Fibroblast of lung (primary cell): ENCODE measurements around the gene DIP2A. TPM values are rescaled to one million over a fixed set of nuclear protein-coding genes. Genes with fewer than 3 reads are reported as not detected.

Experiments used
- DNase-seq, 2 donors: peaks; one replicate each; pipeline versions ENCODE4 v3.0.0 to v3.0.0-alpha.2; 2010; ENCODE audit warnings: low read depth in 2 of 2
- H2AFZ ChIP-seq: 2 replicates; pipeline ENCODE4 v1.5.1; 2012; ENCODE audit warnings: low read length, control low read depth, inconsistent platforms
- H3K27ac ChIP-seq: 2 replicates; pipeline ENCODE4 v1.5.1; 2011; ENCODE audit warnings: low read length, control low read depth; ENCODE audit not compliant: insufficient read depth
- H3K27me3 ChIP-seq: 2 replicates; pipeline ENCODE4 v1.5.1; 2011; ENCODE audit warnings: mild to moderate bottlenecking, low read length; ENCODE audit not compliant: control insufficient read depth, insufficient read depth
- H3K36me3 ChIP-seq: 2 replicates; pipeline ENCODE4 v1.5.1; 2011; ENCODE audit warnings: low read length; ENCODE audit not compliant: control insufficient read depth, insufficient read depth
- H3K4me1 ChIP-seq: 2 replicates; pipeline ENCODE4 v1.5.1; 2011; ENCODE audit warnings: low read length; ENCODE audit not compliant: control insufficient read depth, insufficient read depth; ENCODE audit errors: extremely low read depth
- H3K4me2 ChIP-seq: 2 replicates; pipeline ENCODE4 v1.5.1; 2011; ENCODE audit warnings: low read length, control low read depth; ENCODE audit not compliant: insufficient read depth; ENCODE audit errors: extremely low read depth
- H3K4me3 ChIP-seq, 4 experiments: fragments of 200-600 bp in 1 of 4; sonication (generic) in 1 of 4; replicated peaks in 1 of 4; 2 replicates each; pipeline ENCODE4 v1.5.1; 2011 to 2016; ENCODE audit warnings: low read length in 4 of 4, low read depth in 3 of 4, mild to moderate bottlenecking in 3 of 4, control low read depth in 2 of 4, inconsistent platforms in 1 of 4, mixed read lengths in 1 of 4; ENCODE audit not compliant: insufficient read depth in 1 of 4; ENCODE audit errors: control extremely low read depth in 1 of 4
- H3K79me2 ChIP-seq: 2 replicates; pipeline ENCODE4 v1.5.1; 2012; ENCODE audit warnings: mild to moderate bottlenecking, low read length, inconsistent platforms; ENCODE audit not compliant: control insufficient read depth, insufficient read depth
- H3K9ac ChIP-seq: 2 replicates; pipeline ENCODE4 v1.5.1; 2011; ENCODE audit warnings: mild to moderate bottlenecking, low read length, control low read depth; ENCODE audit not compliant: insufficient read depth
- H3K9me3 ChIP-seq: 2 replicates; pipeline ENCODE4 v1.5.1; 2012; ENCODE audit warnings: low read depth, low read length; ENCODE audit not compliant: control insufficient read depth, insufficient read depth
- H4K20me1 ChIP-seq: 2 replicates; pipeline ENCODE4 v1.5.1; 2011; ENCODE audit warnings: low read length; ENCODE audit not compliant: control insufficient read depth, insufficient read depth; ENCODE audit errors: extremely low read depth
- CTCF ChIP-seq, 2 donors: IDR thresholded peaks in 1 of 2; conservative IDR thresholded peaks in 1 of 2; 1 replicate in 1 of 2; 2 replicates in 1 of 2; pipeline ENCODE4 v1.5.1; 2011 to 2012; ENCODE audit warnings: low read length in 2 of 2, control low read depth in 1 of 2, inconsistent platforms in 1 of 2, low read depth in 1 of 2, mild to moderate bottlenecking in 1 of 2
- EZH2 ChIP-seq: IDR thresholded peaks from 2 replicates; pipeline ENCODE4 v1.5.1; 2012; ENCODE audit warnings: low read length, control low read depth, mild to moderate bottlenecking; ENCODE audit errors: missing control alignments
- polyA plus RNA-seq, 2 donors: library from polyadenylated mRNA; depleted of rRNA in 1 of 2; stranded (reverse) in 1 of 2; unstranded in 1 of 2; fragments of >200 nt; gene quantifications; 2 replicates each; pipeline ENCODE4 v1.2.1, GENCODE V29; 2011 to 2012; ENCODE audit warnings: missing spikeins in 1 of 2
- total RNA-seq: library from RNA; depleted of rRNA; stranded (reverse); fragments of >200 nt; gene quantifications from 2 replicates; pipeline ENCODE4 v1.2.1, GENCODE V29; 2014

Gene DIP2A
- total and polyA plus RNA-seq, 2 donors (not counting 1 experiment from before 2014, with no cell fraction given): 16.3 to 21.1 TPM

- Histone ChIP-seq H3K9me3 (no peaks in the 10 kb centered on the region), H3K36me3 (peaks cover 3% of the 10 kb centered on the region), H3K27ac (no peak overlapping the region), H2AFZ (no peak overlapping the region), H3K79me2 (no peaks in the 10 kb centered on the region), H3K4me2 (no peak overlapping the region), H3K27me3 (no peaks in the 10 kb centered on the region), H3K4me3 (no peak overlapping the region), H4K20me1 (no peaks in the 10 kb centered on the region), H3K9ac (no peak overlapping the region), H3K4me1 (no peaks in the 10 kb centered on the region)
- DNase-seq: no peak
- TF ChIP-seq CTCF (conservative IDR thresholded peaks at IDR 0.05 in 1 of 2, IDR thresholded peaks at IDR 0.05 in 1 of 2; ENCODE audit: low read depth in 1 of 2, low read length in 2 of 2): no peak
- no peak for TF ChIP-seq EZH2
Measured at GRCh38 chr21:46503922-46504550, 45.3 kb downstream of the DIP2A start.

GRCh38 chr21:46504666-46505065, 46.0 kb downstream of the DIP2A start:
- Histone ChIP-seq H3K9ac (no peak overlapping the region), H3K4me1 (no peaks in the 10 kb centered on the region), H3K79me2 (no peaks in the 10 kb centered on the region), H3K27me3 (no peaks in the 10 kb centered on the region), H3K4me2 (no peak overlapping the region), H3K27ac (no peak overlapping the region), H2AFZ (no peak overlapping the region), H3K4me3 (no peak overlapping the region), H3K9me3 (no peaks in the 10 kb centered on the region), H4K20me1 (no peaks in the 10 kb centered on the region), H3K36me3 (no peaks in the 10 kb centered on the region)
- no peak for DNase-seq
- TF ChIP-seq CTCF (conservative IDR thresholded peaks at IDR 0.05 in 1 of 2, IDR thresholded peaks at IDR 0.05 in 1 of 2; ENCODE audit: low read depth in 1 of 2, low read length in 2 of 2): no peak
- no peak for TF ChIP-seq EZH2

- Histone ChIP-seq H3K9me3 (no peaks in the 10 kb centered on the region), H3K9ac (no peak overlapping the region), H3K4me3 (no peak overlapping the region), H3K79me2 (no peaks in the 10 kb centered on the region), H3K27ac (no peak overlapping the region), H4K20me1 (no peaks in the 10 kb centered on the region), H3K4me2 (no peak overlapping the region), H3K4me1 (no peaks in the 10 kb centered on the region), H3K27me3 (no peaks in the 10 kb centered on the region), H3K36me3 (peaks cover 6% of the 10 kb centered on the region), H2AFZ (no peak overlapping the region)
- no peak for DNase-seq
- TF ChIP-seq CTCF (conservative IDR thresholded peaks at IDR 0.05 in 1 of 2, IDR thresholded peaks at IDR 0.05 in 1 of 2; ENCODE audit: low read depth in 1 of 2, low read length in 2 of 2) (no peak), EZH2 (no peak)
Measured at GRCh38 chr21:46507562-46507961, 48.9 kb downstream of the DIP2A start.
